MM.1S (cell line): ENCODE results near the gene ZNF653.
A peak's percentile ranks its signal among the peaks of the same experiment; 100 is the strongest.

ENCODE experiments used
- DNase-seq: peaks from one replicate; pipeline ENCODE4 v3.0.0-alpha.2; 2015
- H2AFZ ChIP-seq: fragments of 300-600 bp; sonication (generic); 2 replicates; pipeline ENCODE4 v1.6.0; 2016; ENCODE audit warnings: antibody characterized with exemption, low read length
- H3F3A ChIP-seq: fragments of 300-600 bp; sonication (generic); 2 replicates; pipeline ENCODE4 v1.6.1; 2016; ENCODE audit warnings: mild to moderate bottlenecking, antibody characterized with exemption, low read length, moderate library complexity, mixed read lengths; ENCODE audit not compliant: insufficient read depth
- H3K27ac ChIP-seq: fragments of 300-600 bp; sonication (generic); 2 replicates; pipeline ENCODE4 v1.5.1; 2016; ENCODE audit warnings: mild to moderate bottlenecking, low read length
- H3K27me3 ChIP-seq: fragments of 300-600 bp; sonication (generic); replicated peaks from 2 replicates; pipeline ENCODE4 v1.6.0; 2016; ENCODE audit warnings: low read length; ENCODE audit not compliant: insufficient read depth
- H3K36me3 ChIP-seq: fragments of 300-600 bp; sonication (generic); replicated peaks from 2 replicates; pipeline ENCODE4 v1.6.1; 2016; ENCODE audit warnings: mild to moderate bottlenecking, low read length, mixed read lengths; ENCODE audit not compliant: insufficient read depth
- H3K4me1 ChIP-seq: fragments of 300-600 bp; sonication (generic); 2 replicates; pipeline ENCODE4 v1.6.1; 2016; ENCODE audit warnings: low read length, mixed read lengths
- H3K4me2 ChIP-seq: fragments of 300-600 bp; sonication (generic); 2 replicates; pipeline ENCODE4 v1.6.0; 2016; ENCODE audit warnings: low read depth, low read length
- H3K4me3 ChIP-seq: fragments of 300-600 bp; sonication (generic); 2 replicates; pipeline ENCODE4 v1.5.1; 2016; ENCODE audit warnings: low read length, mixed read lengths
- H3K79me2 ChIP-seq: fragments of 300-600 bp; sonication (generic); 2 replicates; pipeline ENCODE4 v1.6.1; 2016; ENCODE audit warnings: mixed run types, low read length, mixed read lengths
- H3K9ac ChIP-seq: fragments of 300-600 bp; sonication (generic); 2 replicates; pipeline ENCODE4 v1.6.1; 2016; ENCODE audit warnings: low read length, mixed read lengths
- H3K9me2 ChIP-seq: fragments of 300-600 bp; sonication (generic); replicated peaks from 2 replicates; pipeline ENCODE4 v1.6.1; 2016; ENCODE audit warnings: mild to moderate bottlenecking, low read length, mixed read lengths; ENCODE audit not compliant: insufficient read depth
- H3K9me3 ChIP-seq: fragments of 300-600 bp; sonication (generic); replicated peaks from 2 replicates; pipeline ENCODE4 v1.6.1; 2016; ENCODE audit warnings: mild to moderate bottlenecking, low read length, mixed read lengths; ENCODE audit not compliant: insufficient read depth
- H4K20me1 ChIP-seq: fragments of 300-600 bp; sonication (generic); 2 replicates; pipeline ENCODE4 v1.6.1; 2016; ENCODE audit warnings: mild to moderate bottlenecking, low read length, moderate library complexity, mixed read lengths; ENCODE audit not compliant: insufficient read depth
- EZH2 ChIP-seq: fragments of 300-600 bp; sonication (generic); optimal IDR thresholded peaks from 2 replicates; pipeline ENCODE3; 2017; ENCODE audit warnings: low read depth, mild to moderate bottlenecking, antibody characterized with exemption, low read length, mixed read lengths
- EZH2phosphoT487 ChIP-seq: fragments of 300-600 bp; sonication (generic); IDR thresholded peaks from 2 replicates; pipeline ENCODE4 v1.6.1; 2018; ENCODE audit warnings: antibody characterized with exemption, low read length
- TF ChIP-seq, protein P1 (sequence below): fragments of 300-600 bp; sonication (generic); IDR thresholded peaks from 2 replicates; pipeline ENCODE4 v1.5.1; 2016; ENCODE audit warnings: antibody characterized with exemption, low read length, mixed read lengths

The ZNF653 gene

DNA sequence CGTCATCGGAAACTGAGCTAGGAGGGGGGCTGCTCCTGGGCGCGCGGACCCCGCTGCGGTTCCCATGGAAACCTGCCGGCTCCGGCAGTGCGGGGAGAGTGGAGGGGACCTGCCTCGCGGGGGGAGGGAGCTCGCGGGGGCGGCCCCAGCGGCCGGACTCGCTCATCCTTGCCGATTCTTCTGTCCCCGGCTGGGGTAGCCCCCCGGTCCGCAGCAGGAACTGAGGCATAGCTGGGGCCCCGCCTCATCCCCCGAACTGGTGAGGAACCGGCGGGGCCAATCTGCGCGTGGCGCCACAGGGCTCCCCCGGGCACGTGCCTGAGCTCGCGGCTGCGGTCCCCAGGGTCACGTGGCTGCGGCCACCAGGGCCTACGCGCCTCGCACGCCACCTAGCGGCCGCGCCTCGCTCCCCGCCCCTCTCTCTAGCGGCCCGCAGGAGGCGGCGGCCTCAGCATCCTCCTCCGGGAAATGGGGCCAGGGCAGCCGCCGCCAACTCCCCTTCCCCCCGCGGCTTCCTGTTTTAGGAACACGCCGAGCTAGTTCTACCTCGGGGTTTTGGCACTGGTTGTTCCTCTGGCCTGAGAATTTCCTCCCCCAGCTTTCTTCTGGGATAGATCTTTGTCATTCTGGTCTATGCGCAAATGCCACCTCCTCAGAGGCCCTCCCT, 23.1 kb downstream of the ZNF653 start:
- TF ChIP-seq, protein P1, sequence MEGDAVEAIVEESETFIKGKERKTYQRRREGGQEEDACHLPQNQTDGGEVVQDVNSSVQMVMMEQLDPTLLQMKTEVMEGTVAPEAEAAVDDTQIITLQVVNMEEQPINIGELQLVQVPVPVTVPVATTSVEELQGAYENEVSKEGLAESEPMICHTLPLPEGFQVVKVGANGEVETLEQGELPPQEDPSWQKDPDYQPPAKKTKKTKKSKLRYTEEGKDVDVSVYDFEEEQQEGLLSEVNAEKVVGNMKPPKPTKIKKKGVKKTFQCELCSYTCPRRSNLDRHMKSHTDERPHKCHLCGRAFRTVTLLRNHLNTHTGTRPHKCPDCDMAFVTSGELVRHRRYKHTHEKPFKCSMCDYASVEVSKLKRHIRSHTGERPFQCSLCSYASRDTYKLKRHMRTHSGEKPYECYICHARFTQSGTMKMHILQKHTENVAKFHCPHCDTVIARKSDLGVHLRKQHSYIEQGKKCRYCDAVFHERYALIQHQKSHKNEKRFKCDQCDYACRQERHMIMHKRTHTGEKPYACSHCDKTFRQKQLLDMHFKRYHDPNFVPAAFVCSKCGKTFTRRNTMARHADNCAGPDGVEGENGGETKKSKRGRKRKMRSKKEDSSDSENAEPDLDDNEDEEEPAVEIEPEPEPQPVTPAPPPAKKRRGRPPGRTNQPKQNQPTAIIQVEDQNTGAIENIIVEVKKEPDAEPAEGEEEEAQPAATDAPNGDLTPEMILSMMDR, result peak; percentile 90
- no peak for TF ChIP-seq EZH2phosphoT487
- no peak for TF ChIP-seq EZH2
- H3K79me2 ChIP-seq, result no peaks in the 10 kb centered on the region
- no peaks in the 10 kb centered on the region for H3K9me3 ChIP-seq
- H3K4me1 ChIP-seq, result peaks cover 10% of the 10 kb centered on the region; the same call in 1 of the 2 replicates
- H3K4me2 ChIP-seq, result peak overlapping the region; percentile 99
- peak overlapping the region; percentile 91 for H2AFZ ChIP-seq
- no peaks in the 10 kb centered on the region for H3K36me3 ChIP-seq
- DNase-seq, result peak; percentile 91
- peak overlapping the region; percentile 25; the same call in 1 of the 2 replicates for H3K27ac ChIP-seq
- peak overlapping the region; percentile 68 for H3K4me3 ChIP-seq
- H4K20me1 ChIP-seq, result no peaks in the 10 kb centered on the region
- H3K27me3 ChIP-seq, result peaks cover 17% of the 10 kb centered on the region
- peak overlapping the region; percentile 64; the same call in 1 of the 2 replicates for H3K9ac ChIP-seq
- no peaks in the 10 kb centered on the region for H3F3A ChIP-seq
- H3K9me2 ChIP-seq, result no peaks in the 10 kb centered on the region

GRCh38 chr19:11481534-11482383, 23.9 kb downstream of the ZNF653 start:
- no peaks in the 10 kb centered on the region for H3K9me3 ChIP-seq
- peak overlapping the region; percentile 99 for H3K4me2 ChIP-seq
- peaks cover 25% of the 10 kb centered on the region for H3K27me3 ChIP-seq
- no peaks in the 10 kb centered on the region for H3K9me2 ChIP-seq
- H2AFZ ChIP-seq, result peak overlapping the region; percentile 91
- H3K27ac ChIP-seq, result peak overlapping the region; percentile 25; the same call in 1 of the 2 replicates
- no peaks in the 10 kb centered on the region for H4K20me1 ChIP-seq
- H3K36me3 ChIP-seq, result no peaks in the 10 kb centered on the region
- peaks cover 10% of the 10 kb centered on the region; the same call in 1 of the 2 replicates for H3K4me1 ChIP-seq
- no peaks in the 10 kb centered on the region for H3F3A ChIP-seq
- TF ChIP-seq EZH2 (no peak), EZH2phosphoT487 (no peak)
- TF ChIP-seq, protein P1, result no peak; the same call in 1 of the 2 replicates
- peak; percentile 94 for DNase-seq
- peak overlapping the region; percentile 68 for H3K4me3 ChIP-seq
- no peaks in the 10 kb centered on the region for H3K79me2 ChIP-seq
- H3K9ac ChIP-seq, result peak overlapping the region; percentile 64; the same call in 1 of the 2 replicates

DNA sequence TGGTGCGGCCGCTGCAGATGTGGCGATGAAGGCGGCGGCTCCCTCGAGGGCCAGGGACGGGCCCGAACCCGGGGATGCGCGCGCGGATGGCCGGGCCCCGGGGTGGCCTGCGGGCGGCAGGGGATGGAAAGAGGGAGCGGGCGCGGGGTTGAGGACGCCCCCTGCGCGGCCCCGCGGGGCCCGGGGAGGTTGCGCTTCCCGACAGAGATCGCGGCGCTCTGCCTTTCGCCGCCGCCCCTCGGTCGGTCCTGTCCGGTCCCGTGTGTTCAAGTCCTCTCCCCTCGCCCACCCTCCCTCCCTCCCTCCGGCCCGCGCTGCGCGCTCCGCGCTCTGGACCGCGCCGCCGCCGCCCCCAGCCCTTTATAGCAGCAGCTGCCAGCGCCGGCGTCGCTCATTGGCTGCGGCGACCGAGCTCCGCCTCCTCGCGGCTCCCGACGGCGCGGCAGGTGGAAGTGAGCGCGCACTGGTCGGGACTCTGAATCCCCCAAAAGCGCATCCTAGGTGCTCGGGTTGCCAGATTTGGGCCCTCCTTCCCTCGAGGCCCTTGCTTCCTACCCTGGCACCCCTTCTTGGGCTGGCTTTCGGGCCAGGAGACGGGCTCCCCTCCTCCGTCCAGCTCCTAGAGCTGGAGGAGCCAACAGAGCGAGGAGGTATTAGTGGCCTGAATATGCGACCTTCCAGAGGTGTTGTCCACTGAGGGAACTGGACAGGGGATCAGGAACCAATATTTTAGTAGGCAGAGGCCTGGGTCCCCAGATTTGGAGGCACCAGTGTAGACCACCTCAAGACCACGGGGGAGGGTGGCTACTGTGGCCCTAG, 24.7 kb downstream of the ZNF653 start, which contains the start of gene ELAVL3:
TSS of gene ELAVL3 (minus strand) at position 332 of the 819 bp plus-strand sequence. CDS start 438 bp downstream, outside the sequence.
- H3K27ac ChIP-seq, result no peak within 1 kb of the TSS
- no peak within 1 kb of the TSS for H3K9ac ChIP-seq
- DNase-seq, result no peak
- H3K4me3 ChIP-seq, result peak within 1 kb of the TSS; percentile 68
- no peaks in the 10 kb centered on the region for H3K9me3 ChIP-seq
- no peaks in the 10 kb centered on the region for H3F3A ChIP-seq
- H4K20me1 ChIP-seq, result no peaks in the 10 kb centered on the region
- H2AFZ ChIP-seq, result peak within 1 kb of the TSS; percentile 91
- no peaks in the 10 kb centered on the region for H3K79me2 ChIP-seq
- peaks cover 28% of the 10 kb centered on the region for H3K27me3 ChIP-seq
- peak within 1 kb of the TSS; percentile 99 for H3K4me2 ChIP-seq
- no peaks in the 10 kb centered on the region for H3K9me2 ChIP-seq
- peaks cover 10% of the 10 kb centered on the region; the same call in 1 of the 2 replicates for H3K4me1 ChIP-seq
- TF ChIP-seq EZH2phosphoT487, result no peak
- TF ChIP-seq, protein P1, result no peak
- TF ChIP-seq EZH2, result no peak
- no peaks in the 10 kb centered on the region for H3K36me3 ChIP-seq
